ENCODE data around the gene FMNL2. TPM values are rescaled to one million over a fixed set of nuclear protein-coding genes. Genes with fewer than 3 reads are reported as not detected.

The FMNL2 gene
- total and polyA plus RNA-seq, 2 of the 4 experiments (the other 2 are of a cell fraction): 10.9 to 11.4 TPM

GRCh38 chr2:152399003-152399402, 64.0 kb downstream of the FMNL2 start:
- Histone ChIP-seq H3K14ac (replicated peaks; ENCODE audit: low read depth, low read length) (no peak overlapping the region), H2BK5ac (ENCODE audit: low read depth, low read length, poor library complexity, severe bottlenecking) (no peak overlapping the region), H3K79me1 (ENCODE audit: low read depth in 1 of 2, low read length in 2 of 2) (peaks cover 29 to 32% of the 10 kb centered on the region in 2 experiments), H3K27me3 (ENCODE audit: control insufficient read depth, insufficient read depth, low read length) (no peaks in the 10 kb centered on the region), H3K4me2 (ENCODE audit: low read depth, low read length) (no peak overlapping the region), H3K4me3 (ENCODE audit: insufficient read depth, low read depth, low read length) (no peak overlapping the region), H4K91ac (ENCODE audit: insufficient read depth, low read depth, low read length) (no peak overlapping the region), H2BK20ac (ENCODE audit: low read depth, low read length) (no peak overlapping the region), H4K5ac (ENCODE audit: low read depth, low read length) (no peak overlapping the region), H3K23ac (ENCODE audit: low read depth, low read length) (no peak overlapping the region), H3K27ac (ENCODE audit: insufficient read depth, low read length) (no peak overlapping the region), H3K4me1 (ENCODE audit: control insufficient read depth, insufficient read depth, low read length) (peaks cover 3% of the 10 kb centered on the region; the same call in 1 of the 2 replicates), H3K18ac (ENCODE audit: low read depth, low read length) (no peak overlapping the region), H3K9me3 (ENCODE audit: control insufficient read depth, insufficient read depth, low read length) (no peaks in the 10 kb centered on the region), H3K4ac (ENCODE audit: low read depth, low read length) (no peak overlapping the region), H2AK5ac (ENCODE audit: low read depth, low read length) (no peak overlapping the region), H3K56ac (ENCODE audit: extremely low read depth, insufficient read depth, low read length) (no peak overlapping the region), H2BK120ac (ENCODE audit: low read depth, low read length) (no peak overlapping the region), H2AK9ac (replicated peaks; ENCODE audit: low read depth, low read length, poor library complexity) (no peak overlapping the region), H4K20me1 (ENCODE audit: insufficient read depth, low read length) (no peaks in the 10 kb centered on the region), H3K9ac (ENCODE audit: low read depth, low read length) (no peak overlapping the region), H3K9me1 (ENCODE audit: insufficient read depth, low read length) (no peaks in the 10 kb centered on the region), H2AFZ (replicated peaks; ENCODE audit: low read length, poor library complexity) (no peak overlapping the region), H2BK15ac (ENCODE audit: low read depth, low read length) (no peak overlapping the region), H4K8ac (ENCODE audit: low read depth in 2 of 2, low read length in 2 of 2) (no peak overlapping the region), H3K36me3 (ENCODE audit: control insufficient read depth, insufficient read depth, low read length) (no peaks in the 10 kb centered on the region)
- CTCF ChIA-PET: interaction anchor here (1.4 kb wide), 1 partner anchor 16 kb away, joined by 3 read pairs; no protein-coding TSS in a partner anchor
- intact Hi-C loops (cut with micrococcal nuclease): no loop called here
- no TSS peak for BruUV-seq (replicated peaks)
- dilution Hi-C loops (cut with HindIII; ENCODE audit: low sequenced_read_pairs, unreplicated experiment): no loop called here
- no peak for ATAC-seq (ENCODE audit: low read depth)
- no peak for DNase-seq
- in situ Hi-C loops (cut with MboI; ENCODE audit: low sequenced_read_pairs): no loop called here
- WGBS, 2 experiments (ENCODE audit: extremely low coverage in 2 of 2, insufficient read length in 1 of 2): 86% methylated on average over 3 of the region's 4 CpGs; no CpG with 5 or more reads in 1 of the 2 experiments
- TF ChIP-seq POLR2A (IDR thresholded peaks at IDR 0.05; ENCODE audit: low read depth, low read length): no peak
- TF ChIP-seq USF2 (IDR thresholded peaks at IDR 0.05; ENCODE audit: low read depth, low read length): no peak
- no peak for TF ChIP-seq CHD1 (IDR thresholded peaks at IDR 0.05; ENCODE audit: low read depth, low read length)
- TF ChIP-seq RAD21 (IDR thresholded peaks at IDR 0.05; ENCODE audit: low read length): no peak
- no peak for TF ChIP-seq RCOR1 (IDR thresholded peaks at IDR 0.05; ENCODE audit: insufficient replicate concordance, low read length)
- TF ChIP-seq RFX5 (IDR thresholded peaks at IDR 0.05; ENCODE audit: low read depth, low read length): no peak
- no peak for TF ChIP-seq CTCF (conservative IDR thresholded peaks at IDR 0.05; ENCODE audit: low read depth, low read length)
- no peak for TF ChIP-seq ELK1 (IDR thresholded peaks at IDR 0.05; ENCODE audit: borderline replicate concordance, low read depth, low read length)
- no peak for TF ChIP-seq NFE2L2 (IDR thresholded peaks at IDR 0.05; ENCODE audit: low read depth, low read length)
- TF ChIP-seq MAFK (IDR thresholded peaks at IDR 0.05; ENCODE audit: low read depth, low read length): no peak
- TF ChIP-seq FOS (IDR thresholded peaks at IDR 0.05; ENCODE audit: low read depth, low read length): no peak
- POLR2A ChIA-PET (ENCODE audit: unreplicated experiment): no interaction called here

Measured in IMR-90 (cell line).